Liver (tissue), 9 donors: ENCODE measurements around the gene RHEX. TPM values are rescaled to one million over a fixed set of nuclear protein-coding genes. Genes with fewer than 3 reads are reported as not detected.
A peak's percentile ranks its signal among the peaks of the same experiment; 100 is the strongest.

Experiments used
- DNase-seq: peaks from one replicate; pipeline ENCODE4 v3.0.0-alpha.2; 2017; ENCODE audit warnings: low spot score
- H3K27ac ChIP-seq, 2 donors: one replicate each; pipeline ENCODE4 v1.7.0; 2013; ENCODE audit warnings: inconsistent platforms in 2 of 2, low read length in 2 of 2, control low read depth in 1 of 2, low read depth in 1 of 2, mild to moderate bottlenecking in 1 of 2
- H3K27me3 ChIP-seq, 4 donors: one replicate each; pipeline versions ENCODE4 v1.6.1 to v1.7.0; 2013; ENCODE audit warnings: low read length in 3 of 4, inconsistent platforms in 1 of 4, mild to moderate bottlenecking in 1 of 4, moderate library complexity in 1 of 4; ENCODE audit not compliant: control insufficient read depth in 4 of 4, insufficient read depth in 4 of 4
- H3K36me3 ChIP-seq, 4 donors: one replicate each; pipeline versions ENCODE4 v1.6.1 to v1.7.0; 2013; ENCODE audit warnings: low read length in 3 of 4, mild to moderate bottlenecking in 3 of 4, low read depth in 1 of 4, moderate library complexity in 1 of 4; ENCODE audit not compliant: control insufficient read depth in 4 of 4, insufficient read depth in 3 of 4
- H3K4me1 ChIP-seq, 4 donors: one replicate each; pipeline versions ENCODE4 v1.6.1 to v1.7.0; 2013; ENCODE audit warnings: low read length in 3 of 4, mild to moderate bottlenecking in 3 of 4, moderate library complexity in 1 of 4; ENCODE audit not compliant: control insufficient read depth in 4 of 4, insufficient read depth in 4 of 4
- H3K4me3 ChIP-seq, 3 donors: one replicate each; pipeline versions ENCODE4 v1.6.1 to v1.7.0; 2013; ENCODE audit warnings: low read length in 3 of 3, control low read depth in 1 of 3, low read depth in 1 of 3, mild to moderate bottlenecking in 1 of 3
- H3K9ac ChIP-seq, 2 donors: one replicate each; pipeline ENCODE4 v1.7.0; 2013; ENCODE audit warnings: low read length in 2 of 2, mild to moderate bottlenecking in 2 of 2, moderate library complexity in 2 of 2, control low read depth in 1 of 2, low read depth in 1 of 2
- H3K9me3 ChIP-seq, 4 donors: one replicate each; pipeline versions ENCODE4 v1.6.1 to v1.7.0; 2013; ENCODE audit warnings: low read length in 3 of 4; ENCODE audit not compliant: control insufficient read depth in 4 of 4
- ATF3 ChIP-seq: IDR thresholded peaks from 2 replicates; pipeline ENCODE4 v1.6.1; 2016; ENCODE audit warnings: antibody characterized with exemption
- EGR1 ChIP-seq, 2 donors: IDR thresholded peaks; 2 replicates each; pipeline ENCODE4 v1.6.1; 2016 to 2018; ENCODE audit warnings: antibody characterized with exemption in 2 of 2, low read depth in 2 of 2
- FOXA1 ChIP-seq: IDR thresholded peaks from 2 replicates; pipeline ENCODE4 v1.6.1; 2016; ENCODE audit warnings: antibody characterized with exemption
- FOXA2 ChIP-seq: IDR thresholded peaks from 2 replicates; pipeline ENCODE4 v1.6.1; 2016; ENCODE audit warnings: antibody characterized with exemption
- GABPA ChIP-seq, 2 donors: IDR thresholded peaks in 1 of 2; conservative IDR thresholded peaks in 1 of 2; 2 replicates each; pipeline ENCODE4 v1.6.1; 2016; ENCODE audit warnings: antibody characterized with exemption in 2 of 2, mild to moderate bottlenecking in 1 of 2, moderate library complexity in 1 of 2
- NR2F2 ChIP-seq: IDR thresholded peaks from 2 replicates; pipeline ENCODE4 v1.6.1; 2016; ENCODE audit warnings: antibody characterized with exemption
- REST ChIP-seq: IDR thresholded peaks from 2 replicates; pipeline ENCODE4 v1.6.1; 2016; ENCODE audit warnings: antibody characterized with exemption, mild to moderate bottlenecking
- RXRA ChIP-seq, 2 donors: IDR thresholded peaks; 2 replicates each; pipeline ENCODE4 v1.6.1; 2017 to 2018; ENCODE audit warnings: antibody characterized with exemption in 2 of 2, mild to moderate bottlenecking in 1 of 2
- SP1 ChIP-seq: IDR thresholded peaks from 2 replicates; pipeline ENCODE4 v1.6.1; 2018; ENCODE audit warnings: antibody characterized with exemption, mild to moderate bottlenecking
- YY1 ChIP-seq: IDR thresholded peaks from 2 replicates; pipeline ENCODE4 v1.6.1; 2016; ENCODE audit warnings: antibody characterized with exemption, mild to moderate bottlenecking
- ZBTB33 ChIP-seq: IDR thresholded peaks from 2 replicates; pipeline ENCODE4 v1.6.1; 2016; ENCODE audit warnings: antibody characterized with exemption
- WGBS: extraction: QIAGEN DNeasy Blood & Tissue Kit; methylation state at CpG from one replicate; pipeline ENCODE4 v1.1.7; 2013; 5-methylcytosine and 5-hydroxymethylcytosine counted together
- polyA plus RNA-seq, 2 donors: library from polyadenylated mRNA; stranded (reverse) in 1 of 2; unstranded in 1 of 2; fragments of 200-250 nt in 1 of 2; fragments of >200 nt in 1 of 2; fragmentation: Nextera tagmentation in 1 of 2; extraction: Ambion mirVana in 1 of 2; gene quantifications; one replicate each; pipeline versions ENCODE4 v1.2.1 to v1.2.3, GENCODE V29; 2013 to 2015
- total RNA-seq, 2 donors: library from RNA; depleted of rRNA; stranded (reverse); fragments of >200 nt; gene quantifications; one replicate each; pipeline ENCODE4 v1.2.3, GENCODE V29; 2014
- donor health status: healthy.
- donor health status: healthy.
- donor health status: healthy.
- donor health status: healthy.
- donor health status: healthy.

The RHEX gene
- total and polyA plus RNA-seq, 4 donors = 0.15 to 2.8 (median 0.47) TPM

- TF ChIP-seq REST = no peak
- no peak for TF ChIP-seq FOXA2
- no peak for TF ChIP-seq GABPA (IDR thresholded peaks at IDR 0.05 in 1 of 2, conservative IDR thresholded peaks at IDR 0.05 in 1 of 2)
Observed at GRCh38 chr1:206067486-206068227, 14.7 kb downstream of the RHEX start (continued).

- peaks cover 0 to 18% (median 13%) of the 10 kb centered on the region in 4 donors for H3K4me1 ChIP-seq
- no peaks in the 10 kb centered on the region for H3K9me3 ChIP-seq
- no peaks in the 10 kb centered on the region for H3K27me3 ChIP-seq
- H3K4me3 ChIP-seq = no peak overlapping the region
- H3K36me3 ChIP-seq = no peaks in the 10 kb centered on the region
- no peak overlapping the region for H3K9ac ChIP-seq
- WGBS = 47% methylated on average over 1 of the region's 1 CpG
- H3K27ac ChIP-seq = peak overlapping the region in 1 of 2 donors; percentile 80
- no peak for TF ChIP-seq ZBTB33
- no peak for TF ChIP-seq YY1
- no peak for TF ChIP-seq NR2F2
- no peak for TF ChIP-seq GABPA (IDR thresholded peaks at IDR 0.05 in 1 of 2, conservative IDR thresholded peaks at IDR 0.05 in 1 of 2)
- no peak for TF ChIP-seq FOXA1
- TF ChIP-seq REST = no peak
- TF ChIP-seq ATF3 = no peak
- no peak for TF ChIP-seq FOXA2
- TF ChIP-seq SP1 = no peak
- TF ChIP-seq RXRA (IDR thresholded peaks at IDR 0.05) = no peak
- TF ChIP-seq EGR1 (IDR thresholded peaks at IDR 0.05; ENCODE audit: low read depth in 2 of 2) = no peak
- no peak for DNase-seq
Observed at GRCh38 chr1:206068314-206068713, 15.3 kb downstream of the RHEX start.
